GM23248 (cell line): ENCODE results near the gene KIF6. TPM values are rescaled to one million over a fixed set of nuclear protein-coding genes. Genes with fewer than 3 reads are reported as not detected.
"Not testable (repeated sequence)": the region's sequence is repeated elsewhere in the genome, so short reads cannot be mapped to it uniquely, and the experiment has no call there.

Experiments used
- DNase-seq: peaks from one replicate; pipeline ENCODE4 v3.0.0-alpha.2; 2015
- H2AFZ ChIP-seq: fragments of 200-600 bp; sonication (generic); 2 replicates; pipeline ENCODE4 v1.6.1; 2016; ENCODE audit warnings: antibody characterized with exemption
- H3F3A ChIP-seq: fragments of 200-600 bp; sonication (generic); 2 replicates; pipeline ENCODE4 v1.6.1; 2016; ENCODE audit warnings: mild to moderate bottlenecking, antibody characterized with exemption, mixed run types; ENCODE audit not compliant: insufficient read depth
- H3K27ac ChIP-seq: fragments of 200-600 bp; sonication (generic); 2 replicates; pipeline ENCODE4 v1.5.1; 2016; ENCODE audit warnings: mild to moderate bottlenecking
- H3K27me3 ChIP-seq: fragments of 200-600 bp; sonication (generic); replicated peaks from 2 replicates; pipeline ENCODE4 v1.6.1; 2016; ENCODE audit warnings: mild to moderate bottlenecking; ENCODE audit not compliant: insufficient read depth
- H3K36me3 ChIP-seq: fragments of 200-600 bp; sonication (generic); 2 replicates; pipeline ENCODE4 v1.6.1; 2016; ENCODE audit warnings: low read depth, mild to moderate bottlenecking
- H3K4me1 ChIP-seq: fragments of 200-600 bp; sonication (generic); 2 replicates; pipeline ENCODE4 v1.6.1; 2016; ENCODE audit warnings: mild to moderate bottlenecking; ENCODE audit not compliant: insufficient read depth
- H3K4me2 ChIP-seq: fragments of 200-600 bp; sonication (generic); one replicate; pipeline ENCODE4 v1.6.1; 2016; ENCODE audit warnings: mild to moderate bottlenecking; ENCODE audit not compliant: unreplicated experiment
- H3K4me3 ChIP-seq: fragments of 200-600 bp; sonication (generic); 2 replicates; pipeline ENCODE4 v1.5.1; 2016; ENCODE audit warnings: mild to moderate bottlenecking
- H3K79me2 ChIP-seq: fragments of 200-600 bp; sonication (generic); 2 replicates; pipeline ENCODE4 v1.6.1; 2016; ENCODE audit warnings: mild to moderate bottlenecking; ENCODE audit not compliant: insufficient read depth
- H3K9ac ChIP-seq: fragments of 200-600 bp; sonication (generic); 2 replicates; pipeline ENCODE4 v1.6.1; 2016; ENCODE audit warnings: mild to moderate bottlenecking
- H3K9me2 ChIP-seq: fragments of 200-600 bp; sonication (generic); 2 replicates; pipeline ENCODE4 v1.6.1; 2016; ENCODE audit warnings: mixed run types, mild to moderate bottlenecking, moderate library complexity; ENCODE audit not compliant: insufficient read depth
- H3K9me3 ChIP-seq: fragments of 200-600 bp; sonication (generic); one replicate; pipeline ENCODE4 v1.6.1; 2017; ENCODE audit warnings: low read depth
- H4K20me1 ChIP-seq: fragments of 200-600 bp; sonication (generic); 2 replicates; pipeline ENCODE4 v1.6.0; 2016; ENCODE audit not compliant: insufficient read depth
- EZH2 ChIP-seq: fragments of 200-600 bp; sonication (generic); IDR thresholded peaks from 2 replicates; pipeline ENCODE4 v1.6.1; 2018; ENCODE audit warnings: antibody characterized with exemption, mild to moderate bottlenecking; ENCODE audit not compliant: insufficient read depth, poor library complexity, severe bottlenecking
- EZH2phosphoT487 ChIP-seq: fragments of 200-600 bp; sonication (generic); IDR thresholded peaks from 2 replicates; pipeline ENCODE4 v1.6.1; 2018; ENCODE audit warnings: antibody characterized with exemption, moderate library complexity, mild to moderate bottlenecking, low read depth; ENCODE audit not compliant: insufficient read depth
- WGBS, 2 experiments: methylation state at CpG; one replicate each; pipeline ENCODE4 v1.1.6; 2015 to 2017; ENCODE audit warnings: low lambda C conversion rate in 2 of 2, low coverage in 1 of 2; ENCODE audit errors: missing lambda C conversion rate in 2 of 2; 5-methylcytosine and 5-hydroxymethylcytosine counted together
- in situ Hi-C: fragments of 300-500 bp; cut with MboI; formaldehyde crosslinking; loops from 2 replicates; pipeline ENCODE4 v1.15.0; 2020
- polyA plus RNA-seq: library from polyadenylated mRNA; unstranded; fragments of >200 nt; fragmentation: Nextera tagmentation; extraction: Ambion mirVana; gene quantifications from 2 replicates; pipeline ENCODE4 v1.2.1, GENCODE V29; 2016
- total RNA-seq: library from RNA; depleted of rRNA; stranded (reverse); fragments of >200 nt; shearing (Covaris generic); gene quantifications from 2 replicates; pipeline ENCODE4 v1.2.3, GENCODE V29; 2014

The KIF6 gene
- total and polyA plus RNA-seq, 2 experiments from 2014 or later = 0.22 to 0.91 TPM

DNA sequence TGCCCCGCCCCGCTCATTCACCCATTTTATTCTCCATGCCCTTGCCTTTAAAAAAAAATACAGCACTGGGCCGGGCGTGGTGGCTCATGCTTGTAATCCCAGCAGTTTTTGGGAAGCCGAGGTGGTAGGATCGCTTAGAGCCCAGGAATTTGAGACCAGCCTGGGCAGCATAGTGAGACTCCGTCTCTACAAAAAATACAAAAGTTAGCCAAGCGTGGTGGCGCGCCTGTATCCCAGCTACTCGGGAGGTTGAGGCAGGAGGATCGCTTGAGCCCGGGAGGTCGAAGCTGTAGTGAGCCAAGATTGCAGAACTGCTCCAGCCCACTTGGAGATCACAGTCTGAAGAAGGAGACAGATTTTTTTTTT lies 407 bp upstream of the KIF6 start:
- in situ Hi-C loops = no loop called here
- H2AFZ ChIP-seq = peak overlapping the region; percentile 98
- peak overlapping the region; percentile 74 for H3K9ac ChIP-seq
- H3K27me3 ChIP-seq = no peaks in the 10 kb centered on the region
- H3K36me3 ChIP-seq = no peaks in the 10 kb centered on the region
- WGBS, 2 experiments = 10 to 12% methylated on average over 14 of the region's 14 CpGs
- no peaks in the 10 kb centered on the region for H3K9me2 ChIP-seq
- peak overlapping the region; percentile 83 for H3K4me2 ChIP-seq
- H3K4me3 ChIP-seq = peak overlapping the region; percentile 88
- no peak for TF ChIP-seq EZH2phosphoT487
- TF ChIP-seq EZH2 = no peak
- H3K9me3 ChIP-seq = no peaks in the 10 kb centered on the region
- DNase-seq = no peak
- H3K27ac ChIP-seq = no peak overlapping the region
- peaks cover 11% of the 10 kb centered on the region; the same call in 1 of the 2 replicates for H3F3A ChIP-seq
- H3K79me2 ChIP-seq = no peaks in the 10 kb centered on the region
- H4K20me1 ChIP-seq = no peaks in the 10 kb centered on the region
- H3K4me1 ChIP-seq = 0 out of 2 replicates have a peak, but pooled peaks cover 4% of the 10 kb centered on the region

DNA sequence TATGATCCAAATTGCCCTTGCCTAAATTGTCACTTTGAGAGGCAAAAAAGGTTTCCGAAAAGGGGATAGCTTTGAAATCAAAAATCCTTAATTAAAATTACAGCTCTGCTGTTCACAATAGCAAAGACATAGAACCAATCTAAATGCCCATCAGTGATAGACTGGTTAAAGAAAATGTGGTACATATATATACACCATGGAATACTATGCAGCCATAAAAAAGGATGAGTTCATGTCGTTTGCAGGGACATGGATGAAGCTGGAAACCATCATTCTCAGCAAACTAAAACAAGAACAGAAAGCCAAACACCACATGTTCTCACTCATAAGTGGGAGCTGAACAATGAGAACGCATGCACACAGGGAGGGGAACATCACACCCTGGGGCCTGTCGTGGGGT lies 1.9 kb downstream of the KIF6 start:
- H4K20me1 ChIP-seq, H3K9me3 ChIP-seq, H3K9me2 ChIP-seq, H3K27ac ChIP-seq, H3K4me1 ChIP-seq, H3K79me2 ChIP-seq, H2AFZ ChIP-seq, H3K4me3 ChIP-seq, in situ Hi-C loops, H3K9ac ChIP-seq, H3K27me3 ChIP-seq, DNase-seq, H3K36me3 ChIP-seq, H3K4me2 ChIP-seq: not testable (repeated sequence)
- H3F3A ChIP-seq = peaks cover 11% of the 10 kb centered on the region; the same call in 1 of the 2 replicates
- WGBS, 2 experiments = 51 to 62% methylated on average over 4 of the region's 4 CpGs

- H2AFZ ChIP-seq = no peak overlapping the region
- H3K9ac ChIP-seq = no peak overlapping the region
- no peaks in the 10 kb centered on the region for H3K4me1 ChIP-seq
- H3K27ac ChIP-seq = no peak overlapping the region
- TF ChIP-seq EZH2phosphoT487 = no peak
- TF ChIP-seq EZH2 = no peak
- H3K27me3 ChIP-seq = no peaks in the 10 kb centered on the region
- no peaks in the 10 kb centered on the region for H3K36me3 ChIP-seq
- H3K4me2 ChIP-seq = no peak overlapping the region
- H3F3A ChIP-seq = no peaks in the 10 kb centered on the region
- no peaks in the 10 kb centered on the region for H3K9me3 ChIP-seq
- H3K4me3 ChIP-seq = no peak overlapping the region
- H3K79me2 ChIP-seq = no peaks in the 10 kb centered on the region
- no peaks in the 10 kb centered on the region for H4K20me1 ChIP-seq
- in situ Hi-C loops = no loop called here
- no peak for DNase-seq
- no peaks in the 10 kb centered on the region for H3K9me2 ChIP-seq
Observed at GRCh38 chr6:39714802-39715201, 10.4 kb downstream of the KIF6 start.

DNA sequence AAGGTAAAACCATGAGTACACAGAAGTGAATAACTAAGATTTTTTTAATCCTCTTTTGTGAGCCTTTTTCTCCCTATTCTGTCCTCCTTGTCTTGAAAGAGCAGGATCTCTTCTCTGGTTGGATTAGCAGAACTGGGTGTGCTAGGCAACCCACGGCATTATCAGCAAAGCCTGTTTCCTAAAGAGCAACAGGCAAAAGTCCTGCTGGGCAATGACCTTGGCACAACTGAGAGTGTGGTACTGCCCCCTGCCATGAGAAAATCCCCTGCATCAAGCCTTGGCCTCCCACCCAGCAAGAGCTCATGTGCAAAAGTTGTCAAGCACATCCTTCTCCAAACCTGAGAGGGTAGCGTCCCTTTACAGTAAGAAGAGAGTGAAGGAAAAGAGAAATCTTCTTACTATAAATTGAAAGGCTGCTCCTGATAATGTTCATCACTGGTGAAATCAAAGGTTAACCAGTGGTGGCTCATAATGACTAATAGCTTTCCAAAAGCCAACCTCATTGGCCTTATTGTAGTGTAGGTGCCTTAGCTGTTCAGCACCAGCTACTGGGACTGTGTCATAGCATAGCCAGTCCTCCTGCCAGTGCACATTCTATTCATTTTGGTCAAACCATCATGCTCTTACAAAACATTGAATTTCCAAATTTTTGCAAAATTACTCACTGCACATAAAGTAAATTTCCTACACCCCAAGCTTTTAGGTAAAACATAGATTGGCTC lies 17.1 kb downstream of the KIF6 start:
- Histone ChIP-seq H4K20me1 (no peaks in the 10 kb centered on the region), H3K4me2 (peak overlapping the region; percentile 21), H3F3A (peaks cover 13% of the 10 kb centered on the region; the same call in 1 of the 2 replicates), H3K9me2 (no peaks in the 10 kb centered on the region), H3K27me3 (no peaks in the 10 kb centered on the region), H3K4me1 (peaks cover 12% of the 10 kb centered on the region; the same call in 1 of the 2 replicates), H3K4me3 (no peak overlapping the region), H3K9me3 (no peaks in the 10 kb centered on the region), H3K27ac (no peak overlapping the region), H3K79me2 (no peaks in the 10 kb centered on the region), H3K9ac (no peak overlapping the region), H2AFZ (no peak overlapping the region), H3K36me3 (no peaks in the 10 kb centered on the region)
- 84 to 93% methylated on average over 2 of the region's 2 CpGs for WGBS, 2 experiments
- DNase-seq = peak; percentile 72
- TF ChIP-seq EZH2phosphoT487 (no peak), EZH2 (no peak)
- in situ Hi-C loops = no loop called here
